SK-N-SH (cell line): ENCODE measurements around the gene ZNF275. TPM values are rescaled to one million over a fixed set of nuclear protein-coding genes. Genes with fewer than 3 reads are reported as not detected.

Experiments used
- CTCF ChIA-PET: fragments of 300-600, 350-600 bp; formaldehyde crosslinking; extraction: SDS; loops from one replicate; lab custom pipeline; 2021; lab: Yijun Ruan, JAX
- POLR2A ChIA-PET: fragments of 350-600 bp; sonication (Branson Sonifier 250); formaldehyde crosslinking; extraction: SDS; loops from one replicate; lab custom pipeline; 2020; ENCODE audit warnings: antibody characterized with exemption, inconsistent platforms; lab: Yijun Ruan, JAX
- DNase-seq: peaks from one replicate; pipeline ENCODE4 v3.0.0; 2012
- H2AFZ ChIP-seq: fragments of 200-600 bp; sonication (generic); 2 replicates; pipeline ENCODE4 v1.8.1; 2016; ENCODE audit warnings: antibody characterized with exemption, mild to moderate bottlenecking, low read depth
- H3F3A ChIP-seq: fragments of 200-600 bp; sonication (generic); replicated peaks from 2 replicates; pipeline ENCODE3; 2016; ENCODE audit warnings: antibody characterized with exemption, mild to moderate bottlenecking; ENCODE audit not compliant: insufficient read depth
- H3K27ac ChIP-seq, 2 experiments: fragments of 200-500 bp in 1 of 2; fragments of 200-600 bp in 1 of 2; sonication (Bioruptor generic) in 1 of 2; sonication (generic), shearing (Covaris generic) in 1 of 2; 2 replicates each; pipeline versions ENCODE4 v1.5.1 to v1.6.1; 2014 to 2016; ENCODE audit warnings: low read depth in 2 of 2, inconsistent platforms in 1 of 2, low read length in 1 of 2, mild to moderate bottlenecking in 1 of 2, mixed read lengths in 1 of 2
- H3K27me3 ChIP-seq: fragments of 200-600 bp; sonication (generic), shearing (Covaris generic); 2 replicates; pipeline ENCODE4 v1.6.1; 2016; ENCODE audit warnings: mixed run types; ENCODE audit not compliant: insufficient read depth
- H3K36me3 ChIP-seq, 2 experiments: fragments of 200-500 bp in 1 of 2; fragments of 200-600 bp in 1 of 2; sonication (Bioruptor generic) in 1 of 2; sonication (generic) in 1 of 2; replicated peaks in 1 of 2; 2 replicates each; pipeline versions ENCODE3 to v1.5.1; 2014 to 2016; ENCODE audit warnings: low read length in 1 of 2, mild to moderate bottlenecking in 1 of 2; ENCODE audit not compliant: insufficient read depth in 2 of 2, control insufficient read depth in 1 of 2
- H3K4me1 ChIP-seq, 2 experiments: fragments of 200-500 bp in 1 of 2; fragments of 200-600 bp in 1 of 2; sonication (Bioruptor generic) in 1 of 2; sonication (generic), shearing (Covaris generic) in 1 of 2; 2 replicates each; pipeline versions ENCODE4 v1.5.1 to v1.6.1; 2014 to 2016; ENCODE audit warnings: low read depth in 1 of 2, low read length in 1 of 2, mixed run types in 1 of 2; ENCODE audit not compliant: insufficient read depth in 2 of 2, control insufficient read depth in 1 of 2
- H3K4me2 ChIP-seq: fragments of 200-600 bp; sonication (generic), shearing (Covaris generic); 2 replicates; pipeline ENCODE4 v1.6.1; 2017; ENCODE audit warnings: mixed run types
- H3K4me3 ChIP-seq, 2 experiments: fragments of 200-500 bp in 1 of 2; fragments of 200-600 bp in 1 of 2; sonication (Bioruptor generic) in 1 of 2; sonication (generic), shearing (Covaris generic) in 1 of 2; 2 replicates each; pipeline versions ENCODE4 v1.5.1 to v1.8.1; 2014 to 2016; ENCODE audit warnings: low read depth in 2 of 2, inconsistent platforms in 1 of 2, low read length in 1 of 2, mild to moderate bottlenecking in 1 of 2, mixed read lengths in 1 of 2, moderate library complexity in 1 of 2
- H3K79me2 ChIP-seq: fragments of 200-600 bp; sonication (generic); 2 replicates; pipeline ENCODE4 v1.8.1; 2017; ENCODE audit warnings: mild to moderate bottlenecking; ENCODE audit not compliant: insufficient read depth
- H3K9ac ChIP-seq: fragments of 200-600 bp; sonication (generic); 2 replicates; pipeline ENCODE4 v1.6.1; 2017; ENCODE audit warnings: mixed run types
- H3K9me2 ChIP-seq: fragments of 200-600 bp; sonication (generic); 2 replicates; pipeline ENCODE4 v1.6.1; 2017; ENCODE audit warnings: mixed run types
- H3K9me3 ChIP-seq: fragments of 200-600 bp; sonication (generic); 2 replicates; pipeline ENCODE4 v1.6.1; 2017; ENCODE audit warnings: mixed run types, mild to moderate bottlenecking, moderate library complexity
- H4K20me1 ChIP-seq: fragments of 200-600 bp; sonication (generic); 2 replicates; pipeline ENCODE4 v1.6.1; 2017; ENCODE audit warnings: mild to moderate bottlenecking, mixed run types; ENCODE audit not compliant: insufficient read depth
- CHD2 ChIP-seq: fragments of 150-350 bp; IDR thresholded peaks from 2 replicates; pipeline ENCODE4 v1.6.1; 2018; ENCODE audit warnings: low read length; ENCODE audit not compliant: partially characterized antibody
- GABPA ChIP-seq: IDR thresholded peaks from 2 replicates; pipeline ENCODE4 v1.4.0; 2012; ENCODE audit warnings: low read depth, mild to moderate bottlenecking
- GATA2 ChIP-seq: sonication (generic); formaldehyde crosslinking; IDR thresholded peaks from 2 replicates; pipeline ENCODE4 v1.5.0; 2020; ENCODE audit warnings: mild to moderate bottlenecking, missing genetic modification reagents
- IRF3 ChIP-seq: fragments of 150-350 bp; IDR thresholded peaks from 2 replicates; pipeline ENCODE4 v1.6.1; 2016; ENCODE audit warnings: mild to moderate bottlenecking, low read depth, low read length
- MEF2A ChIP-seq: IDR thresholded peaks from 2 replicates; pipeline ENCODE4 v1.4.0; 2012; ENCODE audit warnings: low read depth, borderline replicate concordance
- MXI1 ChIP-seq: IDR thresholded peaks from 2 replicates; pipeline ENCODE4 v1.6.1; 2012; ENCODE audit warnings: mild to moderate bottlenecking, low read depth, low read length, improper control_type of control experiment
- NRF1 ChIP-seq: IDR thresholded peaks from 2 replicates; pipeline ENCODE4 v1.6.1; 2012; ENCODE audit warnings: low read depth, mild to moderate bottlenecking, low read length
- REST ChIP-seq: IDR thresholded peaks from 2 replicates; pipeline ENCODE4 v1.6.1; 2012; ENCODE audit warnings: mild to moderate bottlenecking, low read depth, low read length, moderate library complexity
- RFX5 ChIP-seq: IDR thresholded peaks from 2 replicates; pipeline ENCODE4 v1.6.1; 2012; ENCODE audit warnings: mild to moderate bottlenecking, improper control_type of control experiment, low read length
- RXRA ChIP-seq: IDR thresholded peaks from 2 replicates; pipeline ENCODE4 v1.4.0; 2012; ENCODE audit warnings: low read depth, mild to moderate bottlenecking, borderline replicate concordance
- ZBTB33 ChIP-seq: IDR thresholded peaks from 2 replicates; pipeline ENCODE4 v1.4.0; 2012; ENCODE audit warnings: low read depth, borderline replicate concordance
- WGBS: methylation state at CpG from one replicate; pipeline ENCODE4 v1.1.6; 2017; ENCODE audit warnings: low lambda C conversion rate; 5-methylcytosine and 5-hydroxymethylcytosine counted together
- polyA plus RNA-seq, 3 experiments: library from polyadenylated mRNA; depleted of rRNA; stranded (reverse); fragments of >200 nt; gene quantifications; 2 replicates each; pipeline ENCODE4 v1.2.3, GENCODE V29; 2012

The ZNF275 gene
- polyA plus RNA-seq, 1 of the 3 experiments (the other 2 are of a cell fraction) = 4.9 TPM

GRCh38 chrX:153339662-153340061 is 5.7 kb downstream of the ZNF275 start:
- H3K4me2 ChIP-seq = no peak overlapping the region
- H3K4me3 ChIP-seq = no peak overlapping the region
- H3K4me1 ChIP-seq = peaks cover 0 to 4% of the 10 kb centered on the region in 2 experiments; a peak in 1 of 4 replicates
- H2AFZ ChIP-seq = no peak overlapping the region
- CTCF ChIA-PET = no interaction called here
- no peak for TF ChIP-seq NRF1
- TF ChIP-seq, all 33 proteins: peak for 0
- Histone ChIP-seq H3K9me3 (no peaks in the 10 kb centered on the region), H3K9me2 (no peaks in the 10 kb centered on the region), H4K20me1 (peaks cover 5% of the 10 kb centered on the region; the same call in 1 of the 2 replicates), H3K36me3 (peaks cover 5 to 12% of the 10 kb centered on the region in 2 experiments), H3K9ac (no peak overlapping the region), H3K27ac (no peak overlapping the region), H3K27me3 (0 out of 2 replicates have a peak, but pooled peaks cover 9% of the 10 kb centered on the region), H3K79me2 (peaks cover 44% of the 10 kb centered on the region; the same call in 1 of the 2 replicates), H3F3A (no peaks in the 10 kb centered on the region)
- WGBS = 50% methylated on average over 4 of the region's 4 CpGs
- POLR2A ChIA-PET = no interaction called here
- no peak for DNase-seq

- no peaks in the 10 kb centered on the region for H3F3A ChIP-seq
- no peak for DNase-seq
- H2AFZ ChIP-seq = no peak overlapping the region
- peaks cover 0 to 1% of the 10 kb centered on the region in 2 experiments; a peak in 1 of 4 replicates for H3K4me1 ChIP-seq
- TF ChIP-seq GABPA (no peak), RFX5 (no peak), RXRA (no peak), MEF2A (no peak), GATA2 (CRISPR knock-in tag) (no peak), ZBTB33 (no peak), MXI1 (no peak), IRF3 (no peak), CHD2 (no peak), REST (no peak)
- peaks cover 5 to 14% of the 10 kb centered on the region in 2 experiments for H3K36me3 ChIP-seq
- no peaks in the 10 kb centered on the region for H3K9me3 ChIP-seq
- peaks cover 41% of the 10 kb centered on the region; the same call in 1 of the 2 replicates for H3K79me2 ChIP-seq
- CTCF ChIA-PET = no interaction called here
- H3K4me2 ChIP-seq = no peak overlapping the region
- POLR2A ChIA-PET = no interaction called here
- H3K4me3 ChIP-seq = no peak overlapping the region
- H3K9ac ChIP-seq = no peak overlapping the region
- no peak overlapping the region for H3K27ac ChIP-seq
- H3K9me2 ChIP-seq = no peaks in the 10 kb centered on the region
- H3K27me3 ChIP-seq = 0 out of 2 replicates have a peak, but pooled peaks cover 9% of the 10 kb centered on the region
- peaks cover 5% of the 10 kb centered on the region; the same call in 1 of the 2 replicates for H4K20me1 ChIP-seq
- WGBS = 61% methylated on average over 5 of the region's 6 CpGs
Measured at GRCh38 chrX:153340111-153340510, 6.2 kb downstream of the ZNF275 start.
